Measurements from ENCODE around the gene SMIM29.
"Not testable (repeated sequence)": the region's sequence is repeated elsewhere in the genome, so short reads cannot be mapped to it uniquely, and the experiment has no call there.

The SMIM29 gene

DNA sequence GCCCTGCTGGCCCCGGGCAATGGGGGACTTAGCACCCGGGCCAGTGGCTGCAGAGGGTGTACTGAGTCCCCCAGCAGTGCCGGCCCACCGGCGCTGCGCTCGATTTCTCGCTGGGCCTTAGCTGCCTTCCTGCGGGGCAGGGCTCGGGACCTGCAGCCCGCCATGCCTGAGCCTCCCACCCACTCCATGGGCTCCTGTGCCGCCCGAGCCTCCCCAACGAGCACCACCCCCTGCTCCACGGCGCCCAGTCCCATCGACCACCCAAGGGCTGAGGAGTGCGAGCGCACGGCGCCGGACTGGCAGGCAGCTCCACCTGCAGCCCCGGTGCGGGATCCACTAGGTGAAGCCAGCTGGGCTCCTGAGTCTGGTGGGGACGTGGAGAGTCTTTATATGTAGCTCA lies 20.3 kb upstream of the SMIM29 start:
- not testable (repeated sequence) for DNase-seq (ENCODE audit: low read depth in 2 of 2, low spot score in 1 of 2)

DNA sequence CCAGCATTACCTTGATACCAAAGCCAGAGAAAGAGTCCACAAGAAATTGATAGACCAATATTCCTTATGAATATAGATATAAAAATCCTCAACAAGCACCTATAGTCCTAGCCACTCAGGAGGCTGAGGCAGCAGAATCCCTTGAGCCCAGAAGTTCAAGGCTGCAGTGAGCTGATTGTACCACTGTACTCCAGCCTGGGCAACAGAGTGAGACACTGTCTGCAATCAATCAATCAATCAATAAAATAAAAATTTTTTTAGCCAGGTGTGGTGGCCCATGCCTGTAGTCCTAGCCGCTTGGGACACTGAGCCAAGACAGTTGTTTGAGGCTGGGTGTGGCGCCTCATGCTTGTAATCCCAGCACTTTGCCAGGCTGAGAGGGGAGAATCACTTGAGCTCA lies 18.9 kb upstream of the SMIM29 start:
- no peak for DNase-seq (ENCODE audit: low read depth in 2 of 2, low spot score in 1 of 2)

GRCh38 chr6:34263484-34263883 lies 14.7 kb upstream of the SMIM29 start:
- not testable (repeated sequence) for DNase-seq (ENCODE audit: low read depth in 2 of 2, low spot score in 1 of 2)

GRCh38 chr6:34260576-34261267 lies 11.9 kb upstream of the SMIM29 start:
- no peak for DNase-seq (ENCODE audit: low read depth in 2 of 2, low spot score in 1 of 2)

- no peak for DNase-seq (ENCODE audit: low read depth in 2 of 2, low spot score in 1 of 2)
Observed at GRCh38 chr6:34259529-34260069, 10.8 kb upstream of the SMIM29 start.

GRCh38 chr6:34252395-34252794 lies 3.6 kb upstream of the SMIM29 start:
- DNase-seq (ENCODE audit: low read depth in 2 of 2, low spot score in 1 of 2), result not testable (repeated sequence)

DNA sequence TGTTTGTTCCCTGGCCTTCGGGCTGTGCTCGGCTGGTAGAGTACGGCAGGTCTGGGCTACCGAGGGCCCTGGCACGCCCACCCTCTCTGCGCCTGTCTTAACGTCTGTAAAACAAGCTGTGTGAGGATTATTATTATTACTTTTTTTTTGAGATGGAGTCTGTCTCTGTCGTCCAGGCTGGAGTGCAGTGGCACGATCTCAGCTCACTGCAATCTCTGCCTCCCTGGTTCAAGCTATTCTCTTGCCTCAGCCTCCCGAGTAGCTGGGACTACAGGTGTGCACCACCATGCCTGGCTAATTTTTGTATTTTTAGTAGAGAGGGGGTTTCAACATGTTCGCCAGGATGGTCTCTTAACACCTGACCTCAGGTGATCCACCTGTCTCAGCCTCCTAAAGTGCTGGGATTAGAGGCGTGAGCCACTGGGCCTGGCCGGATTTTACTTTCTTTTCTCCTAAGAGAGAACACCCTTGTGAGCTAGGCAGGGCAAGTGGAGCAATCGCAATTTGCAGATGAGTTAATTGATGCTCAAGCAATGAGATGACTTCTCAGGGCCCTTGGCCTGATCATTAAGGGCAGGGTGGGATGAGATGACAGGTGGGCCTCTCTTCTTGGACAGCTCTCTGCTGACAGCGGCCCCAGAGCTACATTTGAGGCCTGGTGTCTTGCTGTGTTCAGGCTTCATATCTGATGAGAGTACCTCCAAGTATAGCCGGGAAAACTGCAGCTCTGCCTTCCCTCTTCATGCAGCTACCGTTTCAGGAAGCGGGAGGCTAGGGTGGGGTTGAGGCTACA lies 859 bp upstream of the SMIM29 start:
- DNase-seq (ENCODE audit: low read depth in 2 of 2, low spot score in 1 of 2), result no peak

DNA sequence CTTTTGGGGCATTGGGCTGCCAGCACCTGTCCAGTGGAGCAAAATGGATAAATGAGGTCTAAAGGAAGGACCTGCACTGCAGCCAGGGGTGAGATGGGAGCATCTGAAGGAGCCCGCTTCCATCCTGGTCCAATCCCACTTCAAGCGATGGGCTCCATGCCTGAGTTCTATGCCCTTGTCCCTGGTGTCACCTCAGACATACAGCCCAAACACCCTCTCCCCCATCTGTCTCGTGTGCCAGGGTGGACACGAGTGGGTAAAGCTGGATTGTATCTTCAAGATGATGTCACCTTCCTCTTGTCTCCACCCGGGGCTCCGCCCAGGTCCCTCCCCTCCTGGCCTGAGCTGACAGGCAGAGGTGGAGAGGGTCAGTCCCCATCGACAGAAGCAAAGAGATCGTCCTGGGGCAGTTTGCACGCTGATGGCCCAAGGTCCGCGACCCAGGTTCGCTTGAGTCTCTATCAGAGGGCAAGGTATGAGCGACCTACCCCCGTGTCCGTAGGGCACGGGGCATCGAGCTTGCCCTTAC lies 544 bp downstream of the SMIM29 start:
- DNase-seq (ENCODE audit: low read depth in 2 of 2, low spot score in 1 of 2), result no peak

DNA sequence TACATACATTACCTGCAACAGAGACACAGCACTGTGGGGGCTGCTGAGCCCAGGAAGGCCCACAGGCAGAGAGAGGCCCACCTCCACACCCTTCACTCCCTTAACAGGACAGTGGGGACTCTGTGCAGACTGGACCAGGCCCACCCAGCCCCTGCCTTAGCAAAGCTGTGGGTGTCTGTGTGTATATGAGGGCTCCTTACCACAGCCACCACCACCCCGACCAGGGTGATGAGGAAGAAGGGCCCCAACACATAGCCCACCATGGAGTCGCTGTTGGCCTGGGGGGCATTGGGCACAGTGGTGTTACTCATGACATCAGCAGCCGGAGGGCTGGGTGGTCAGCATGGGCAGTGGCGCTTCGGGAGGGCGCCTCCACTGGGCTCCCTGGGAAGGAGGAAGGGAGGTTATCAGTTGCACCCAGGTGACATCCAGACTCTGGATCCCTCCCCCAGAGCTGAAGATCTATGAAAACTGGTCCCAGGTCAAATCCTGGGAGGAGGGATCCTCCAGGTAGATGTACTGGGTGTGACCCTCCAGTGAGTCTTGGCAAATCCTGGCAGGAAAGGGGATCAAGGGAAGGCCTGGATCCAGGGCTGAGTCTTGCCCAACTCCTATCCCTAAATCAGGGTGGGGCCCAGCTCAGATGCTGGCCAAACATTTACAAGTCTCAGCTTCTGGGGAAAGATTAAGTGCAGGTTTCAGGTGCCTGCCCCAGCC lies 1.2 kb downstream of the SMIM29 start:
- DNase-seq (ENCODE audit: low read depth in 2 of 2, low spot score in 1 of 2), result no peak

- no peak for DNase-seq (ENCODE audit: low read depth in 2 of 2, low spot score in 1 of 2)
Observed at GRCh38 chr6:34246563-34247391, 2.0 kb downstream of the SMIM29 start.

DNA sequence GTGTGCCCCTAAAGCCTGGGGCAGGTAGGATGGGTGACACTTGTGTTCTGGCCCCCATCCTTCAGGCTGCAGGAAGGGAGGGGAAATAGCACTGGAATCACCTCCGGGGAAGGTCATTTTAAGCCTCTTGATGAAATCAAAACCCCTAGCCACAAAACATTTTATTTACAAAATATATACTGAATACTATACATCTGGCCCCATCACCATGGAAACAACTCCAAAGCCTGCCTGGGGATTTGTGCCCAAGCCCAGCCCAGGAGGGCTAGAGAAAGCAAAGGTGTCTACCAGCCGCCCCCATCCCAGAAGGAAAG lies 2.6 kb downstream of the SMIM29 start:
- no peak for DNase-seq (ENCODE audit: low read depth in 2 of 2, low spot score in 1 of 2)

DNA sequence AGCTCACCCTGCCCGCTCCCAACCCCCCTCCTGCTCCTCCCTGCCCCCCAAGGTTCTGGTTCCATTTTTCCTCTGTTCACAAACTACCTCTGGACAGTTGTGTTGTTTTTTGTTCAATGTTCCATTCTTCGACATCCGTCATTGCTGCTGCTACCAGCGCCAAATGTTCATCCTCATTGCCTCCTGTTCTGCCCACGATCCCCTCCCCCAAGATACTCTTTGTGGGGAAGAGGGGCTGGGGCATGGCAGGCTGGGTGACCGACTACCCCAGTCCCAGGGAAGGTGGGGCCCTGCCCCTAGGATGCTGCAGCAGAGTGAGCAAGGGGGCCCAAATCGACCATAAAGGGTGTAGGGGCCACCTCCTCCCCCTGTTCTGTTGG lies 3.1 kb downstream of the SMIM29 start:
- DNase-seq (ENCODE audit: low read depth in 2 of 2, low spot score in 1 of 2), result not testable (repeated sequence)

- DNase-seq (ENCODE audit: low read depth in 2 of 2, low spot score in 1 of 2), result not testable (repeated sequence)
Observed at GRCh38 chr6:34245032-34245760, 3.6 kb downstream of the SMIM29 start.

GRCh38 chr6:34243901-34244884 lies 4.6 kb downstream of the SMIM29 start:
- DNase-seq (ENCODE audit: low read depth in 2 of 2, low spot score in 1 of 2), result peak in 1 of 2 donors; percentile 55

DNA sequence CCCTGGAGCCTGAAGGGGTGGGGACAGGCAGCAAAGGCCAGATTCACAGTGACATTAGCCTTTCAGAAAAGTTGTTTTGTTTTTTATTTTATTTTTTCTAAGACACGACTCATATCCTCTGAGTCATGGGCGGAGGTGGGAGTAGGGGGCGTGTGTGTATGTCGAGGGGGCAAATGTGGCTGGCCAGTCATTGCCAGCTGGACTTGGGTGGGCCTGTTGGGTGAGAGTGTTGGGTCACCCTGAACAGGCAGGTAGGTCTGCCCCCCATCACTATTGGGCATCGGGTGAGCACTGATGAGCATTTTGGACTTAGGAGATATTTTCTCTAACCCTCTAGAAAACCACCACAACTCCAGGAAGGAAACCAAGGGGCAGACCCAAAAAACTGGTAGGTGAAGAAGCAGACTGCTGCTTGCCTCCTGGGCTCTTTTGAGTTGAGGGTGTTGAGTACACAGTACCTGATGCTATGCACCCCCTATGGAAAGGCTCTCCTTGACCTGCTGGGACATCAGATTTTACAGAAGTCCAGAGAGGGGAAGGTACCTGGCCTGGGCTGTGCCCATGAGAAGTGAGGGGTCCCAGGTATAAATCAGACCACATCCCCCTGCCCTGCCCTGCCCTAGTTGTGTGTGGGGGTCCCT lies 5.6 kb downstream of the SMIM29 start:
- DNase-seq (ENCODE audit: low read depth in 2 of 2, low spot score in 1 of 2), result no peak

DNA sequence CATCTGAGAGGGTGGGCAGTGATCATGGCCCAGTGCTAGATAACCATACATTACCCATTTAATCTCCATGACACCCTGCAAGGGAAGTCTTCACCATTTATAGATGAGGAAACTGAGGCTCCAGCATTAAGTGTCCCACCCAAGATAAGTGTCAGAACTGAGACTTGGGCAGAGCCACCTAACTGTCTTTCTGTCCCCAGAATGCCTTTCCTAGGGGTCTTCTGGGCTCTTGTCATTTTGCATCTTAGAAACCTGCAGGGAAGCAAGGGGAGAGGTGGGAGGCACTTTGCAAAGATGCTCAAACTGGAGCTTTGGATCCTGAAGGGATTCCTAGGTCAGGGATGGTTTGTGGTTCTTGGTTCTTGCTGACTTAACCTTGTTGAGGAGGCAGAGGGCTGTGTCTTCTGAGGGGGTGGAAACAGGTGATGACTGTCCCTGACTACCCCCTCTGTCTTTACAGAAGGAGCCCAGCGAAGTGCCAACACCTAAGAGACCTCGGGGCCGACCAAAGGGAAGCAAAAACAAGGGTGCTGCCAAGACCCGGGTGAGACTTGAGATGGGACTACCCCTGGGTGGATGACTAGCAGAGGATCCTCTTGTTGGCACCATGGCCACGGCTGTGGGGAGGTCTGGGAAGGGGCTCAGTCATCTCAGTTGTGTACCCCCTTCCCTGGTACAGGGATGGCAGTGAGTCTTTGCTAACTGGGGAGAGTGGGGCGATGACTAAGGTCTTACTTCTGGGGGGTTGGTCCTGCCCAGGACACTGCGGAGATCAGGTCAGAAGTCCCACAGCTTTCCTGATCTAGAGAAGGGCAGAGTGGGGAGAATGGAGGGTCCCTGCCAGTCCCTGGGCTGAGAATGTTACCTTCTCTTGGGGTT lies 6.3 kb downstream of the SMIM29 start:
- DNase-seq (ENCODE audit: low read depth in 2 of 2, low spot score in 1 of 2), result no peak
